ENCODE results near the gene SPPL2B.

SPPL2B gene

DNA sequence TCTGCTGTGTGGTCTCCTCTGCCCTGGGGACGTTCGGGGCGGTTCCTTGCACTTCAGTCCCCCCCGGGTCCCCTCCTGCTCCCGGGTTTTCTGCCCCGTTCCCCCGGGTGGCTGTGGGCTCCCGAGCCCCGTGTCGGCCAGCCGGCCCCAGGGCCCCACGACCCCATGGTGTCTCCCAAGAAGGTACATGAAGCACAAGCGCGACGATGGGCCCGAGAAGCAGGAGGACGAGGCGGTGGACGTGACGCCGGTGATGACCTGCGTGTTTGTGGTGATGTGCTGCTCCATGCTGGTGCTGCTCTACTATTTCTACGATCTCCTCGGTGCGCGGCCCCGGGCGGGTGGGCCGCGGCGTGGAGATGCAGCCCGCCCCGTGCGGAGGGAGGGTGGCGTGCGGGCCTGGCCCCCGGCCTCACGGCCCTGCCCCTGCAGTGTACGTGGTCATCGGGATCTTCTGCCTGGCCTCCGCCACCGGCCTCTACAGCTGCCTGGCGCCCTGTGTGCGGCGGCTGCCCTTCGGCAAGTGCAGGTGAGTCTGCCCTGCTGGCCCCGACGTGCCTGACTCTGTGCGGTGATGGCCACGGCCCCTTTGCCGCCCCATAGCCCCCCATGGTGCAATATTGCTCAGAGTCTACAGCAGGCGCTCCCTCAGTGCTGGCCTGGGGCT lies 11.3 kb downstream of the SPPL2B start:
- TF ChIP-seq, protein P1, sequence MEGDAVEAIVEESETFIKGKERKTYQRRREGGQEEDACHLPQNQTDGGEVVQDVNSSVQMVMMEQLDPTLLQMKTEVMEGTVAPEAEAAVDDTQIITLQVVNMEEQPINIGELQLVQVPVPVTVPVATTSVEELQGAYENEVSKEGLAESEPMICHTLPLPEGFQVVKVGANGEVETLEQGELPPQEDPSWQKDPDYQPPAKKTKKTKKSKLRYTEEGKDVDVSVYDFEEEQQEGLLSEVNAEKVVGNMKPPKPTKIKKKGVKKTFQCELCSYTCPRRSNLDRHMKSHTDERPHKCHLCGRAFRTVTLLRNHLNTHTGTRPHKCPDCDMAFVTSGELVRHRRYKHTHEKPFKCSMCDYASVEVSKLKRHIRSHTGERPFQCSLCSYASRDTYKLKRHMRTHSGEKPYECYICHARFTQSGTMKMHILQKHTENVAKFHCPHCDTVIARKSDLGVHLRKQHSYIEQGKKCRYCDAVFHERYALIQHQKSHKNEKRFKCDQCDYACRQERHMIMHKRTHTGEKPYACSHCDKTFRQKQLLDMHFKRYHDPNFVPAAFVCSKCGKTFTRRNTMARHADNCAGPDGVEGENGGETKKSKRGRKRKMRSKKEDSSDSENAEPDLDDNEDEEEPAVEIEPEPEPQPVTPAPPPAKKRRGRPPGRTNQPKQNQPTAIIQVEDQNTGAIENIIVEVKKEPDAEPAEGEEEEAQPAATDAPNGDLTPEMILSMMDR (IDR thresholded peaks at IDR 0.05) = no peak

DNA sequence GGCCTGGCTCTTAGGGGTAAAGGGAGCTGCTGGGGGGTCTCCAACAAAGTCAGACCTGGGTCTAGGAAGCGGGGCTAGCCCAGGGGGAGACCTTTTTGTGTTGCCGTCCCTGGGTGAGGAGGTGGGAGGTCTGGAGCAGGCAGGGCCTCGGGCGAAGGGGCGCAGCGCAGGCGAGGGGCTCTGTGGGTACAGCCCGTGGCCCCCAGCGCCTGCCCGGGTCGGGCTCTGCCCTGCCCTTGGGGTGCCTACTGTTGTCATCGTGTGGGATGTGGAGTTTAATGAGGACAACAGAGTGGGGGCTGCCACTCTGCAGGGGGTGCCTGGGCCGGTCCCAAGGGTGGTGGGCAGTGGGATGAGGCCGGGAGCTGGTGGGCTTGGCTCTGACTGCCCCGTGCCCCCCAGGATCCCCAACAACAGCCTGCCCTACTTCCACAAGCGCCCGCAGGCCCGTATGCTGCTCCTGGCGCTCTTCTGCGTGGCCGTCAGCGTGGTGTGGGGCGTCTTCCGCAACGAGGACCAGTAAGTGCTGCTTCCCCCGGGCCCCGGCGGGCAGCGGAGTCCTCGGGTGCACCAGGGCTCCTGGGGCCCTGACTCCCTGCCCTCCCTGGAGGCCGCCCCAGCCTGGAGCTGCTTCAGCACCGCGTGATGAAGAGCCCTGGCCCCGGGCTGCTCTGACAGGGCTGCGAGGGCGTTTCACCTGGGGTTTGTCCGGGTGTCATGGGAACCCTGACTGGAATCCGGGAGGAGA lies 12.2 kb downstream of the SPPL2B start:
- TF ChIP-seq, protein P1 (IDR thresholded peaks at IDR 0.05) = no peak

DNA sequence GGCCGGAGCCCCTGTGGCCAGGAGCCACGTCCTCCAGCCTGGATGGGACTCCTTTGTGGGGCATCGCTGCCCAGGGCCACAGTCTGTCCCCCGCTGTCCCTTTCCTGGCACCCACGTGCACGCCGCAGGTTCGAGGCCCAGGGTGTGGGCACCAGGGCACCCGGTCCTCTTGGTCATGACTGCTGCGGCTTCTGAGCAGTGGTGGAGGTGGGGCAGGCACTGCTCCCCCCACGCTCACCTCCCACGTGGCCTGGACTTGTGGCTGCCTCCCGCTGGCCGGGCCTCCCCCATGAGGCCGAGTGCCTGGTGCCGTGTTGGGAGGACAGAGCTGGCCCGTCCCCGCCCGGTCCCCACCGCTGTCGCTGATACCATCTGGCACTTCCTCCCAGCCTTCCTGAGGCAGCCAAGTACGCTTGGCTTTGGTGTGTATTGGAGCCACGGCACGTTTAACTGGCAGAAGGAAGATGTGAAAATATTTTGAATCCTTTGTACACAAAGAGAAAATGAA lies 12.8 kb downstream of the SPPL2B start:
- TF ChIP-seq, protein P1 (IDR thresholded peaks at IDR 0.05) = no peak

DNA sequence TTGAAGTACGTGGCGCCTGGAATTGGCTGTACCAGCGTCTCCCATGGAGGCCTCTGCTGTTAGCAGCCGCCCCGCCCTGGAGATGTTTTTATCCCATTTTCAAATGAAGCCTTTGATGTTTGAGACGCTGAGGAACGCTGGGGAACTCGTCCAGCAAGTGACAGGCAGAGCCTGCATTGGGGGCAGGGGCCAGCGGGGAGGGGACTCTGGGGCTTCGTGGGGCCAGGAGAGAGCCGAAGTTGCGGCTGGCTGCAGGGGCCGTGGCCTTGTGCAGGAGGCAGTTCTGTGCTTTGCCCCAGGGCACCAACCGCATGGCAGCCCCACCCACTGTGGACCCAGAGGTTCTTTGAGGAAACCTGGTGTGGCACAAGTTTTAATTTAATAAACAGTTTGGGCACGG lies 13.5 kb downstream of the SPPL2B start:
- TF ChIP-seq, protein P1 (IDR thresholded peaks at IDR 0.05) = no peak

DNA sequence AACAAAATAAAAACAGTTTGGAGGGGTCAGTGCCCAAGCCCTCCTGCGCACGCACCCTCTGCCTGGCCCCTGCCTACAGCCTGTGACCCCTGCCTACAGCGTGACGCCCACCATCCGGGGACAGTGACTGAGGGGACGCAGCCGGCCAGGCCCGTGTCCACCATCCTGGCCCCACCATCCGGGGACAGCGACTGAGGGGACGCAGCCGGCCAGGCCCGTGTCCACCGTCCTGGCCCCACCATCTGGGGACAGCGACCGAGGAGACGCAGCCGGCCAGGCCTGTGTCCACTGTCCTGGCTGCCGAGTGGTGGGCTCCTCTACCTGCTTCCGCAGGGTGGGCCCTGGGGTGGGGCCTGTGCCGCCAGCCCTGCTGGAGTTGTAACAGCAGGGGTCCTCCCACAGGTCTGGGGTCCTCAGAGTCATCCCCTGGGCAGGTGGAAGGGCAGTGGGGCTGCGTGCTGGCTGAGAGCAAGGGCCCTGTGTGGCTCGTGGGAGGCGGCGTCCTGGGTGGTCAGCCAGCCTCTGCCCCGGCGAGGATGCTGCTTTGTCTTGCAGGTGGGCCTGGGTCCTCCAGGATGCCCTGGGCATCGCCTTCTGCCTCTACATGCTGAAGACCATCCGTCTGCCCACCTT lies 14.3 kb downstream of the SPPL2B start:
- TF ChIP-seq, protein P1 (IDR thresholded peaks at IDR 0.05) = no peak

DNA sequence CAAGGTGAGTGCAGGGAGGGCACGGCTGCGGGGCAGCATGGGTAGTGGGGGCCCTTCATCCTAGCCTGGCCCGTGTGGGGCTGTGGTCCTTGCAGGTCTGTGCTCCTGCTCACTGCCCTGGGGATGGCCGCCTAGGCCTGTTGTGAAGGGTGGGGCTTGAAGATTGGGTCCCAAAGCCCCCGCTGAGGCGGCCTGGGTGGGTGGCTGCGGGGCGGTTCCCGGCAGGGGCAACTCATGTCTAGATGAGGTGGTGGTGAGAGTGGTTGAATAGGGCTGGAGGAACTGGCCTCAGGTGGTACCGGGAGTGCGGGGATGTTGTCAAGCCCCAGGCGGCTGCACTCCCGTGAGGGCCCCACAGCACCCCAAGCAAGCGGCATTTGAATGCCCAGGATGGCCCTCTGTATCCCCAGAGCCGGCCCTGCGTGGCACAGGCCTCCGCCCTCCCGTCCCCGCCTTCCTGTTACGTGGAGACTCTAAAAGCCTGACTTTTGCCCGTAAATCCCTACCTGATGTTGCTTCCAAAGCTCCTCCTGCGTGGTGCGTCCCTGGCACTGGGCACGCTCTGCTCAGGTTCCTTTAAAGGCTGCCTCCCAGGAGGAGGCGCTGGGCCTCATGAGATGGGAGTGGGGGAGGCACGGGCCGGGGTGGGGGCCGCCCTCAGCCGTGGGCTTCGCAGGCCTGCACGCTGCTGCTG lies 15.0 kb downstream of the SPPL2B start:
- TF ChIP-seq, protein P1 (IDR thresholded peaks at IDR 0.05) = no peak

DNA sequence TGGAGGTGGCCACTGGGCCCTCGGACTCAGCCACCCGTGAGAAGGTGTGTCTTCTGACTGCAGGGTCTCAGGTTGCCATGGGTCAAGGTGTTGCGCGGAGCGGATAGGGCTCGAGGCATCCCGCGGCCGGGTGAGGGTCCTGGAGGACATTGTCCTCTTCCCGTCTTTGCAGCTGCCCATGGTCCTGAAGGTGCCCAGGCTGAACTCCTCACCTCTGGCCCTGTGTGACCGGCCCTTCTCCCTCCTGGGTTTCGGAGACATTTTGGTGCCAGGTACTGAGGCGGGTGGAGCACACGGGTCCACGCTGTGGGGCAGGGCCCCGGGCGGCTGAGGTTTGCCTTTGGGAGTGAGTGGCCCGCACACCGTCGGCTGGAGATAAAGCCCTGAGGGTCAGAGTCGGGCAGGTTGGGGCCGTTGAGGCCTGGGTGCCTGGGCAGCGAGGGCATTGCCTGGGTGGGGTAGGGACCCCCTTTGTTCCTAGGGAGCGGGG lies 15.9 kb downstream of the SPPL2B start:
- TF ChIP-seq, protein P1 (IDR thresholded peaks at IDR 0.05) = no peak

All from LNCAP (cell line).